AG09319 (cell line): ENCODE data around the gene MYO15A.

Experiments
- DNase-seq: peaks from one replicate; pipeline ENCODE4 v3.0.0-alpha.2; 2010; ENCODE audit warnings: low read depth; ENCODE audit errors: extremely low read depth
- CTCF ChIP-seq: IDR thresholded peaks from 2 replicates; pipeline ENCODE4 v1.5.1; 2011; ENCODE audit warnings: low read depth, mild to moderate bottlenecking, inconsistent platforms, low read length, moderate library complexity

Gene MYO15A

GRCh38 chr17:18087610-18088491 is 20.7 kb upstream of the MYO15A start, which contains the start of gene DRG2:
DRG2 (plus strand) TSS chr17:18087948; CDS start chr17:18088024, 76 bp downstream.
- TF ChIP-seq CTCF = peak; percentile 18
- peak; percentile 79 for DNase-seq

GRCh38 chr17:18089613-18090012 is 18.9 kb upstream of the MYO15A start:
- DNase-seq = no peak
- no peak for TF ChIP-seq CTCF

- no peak for DNase-seq
- TF ChIP-seq CTCF = peak; percentile 37
Observed at GRCh38 chr17:18093616-18094408, 14.7 kb upstream of the MYO15A start.

- no peak for DNase-seq
- TF ChIP-seq CTCF = no peak
Observed at GRCh38 chr17:18094409-18094807, 14.1 kb upstream of the MYO15A start.

DNA sequence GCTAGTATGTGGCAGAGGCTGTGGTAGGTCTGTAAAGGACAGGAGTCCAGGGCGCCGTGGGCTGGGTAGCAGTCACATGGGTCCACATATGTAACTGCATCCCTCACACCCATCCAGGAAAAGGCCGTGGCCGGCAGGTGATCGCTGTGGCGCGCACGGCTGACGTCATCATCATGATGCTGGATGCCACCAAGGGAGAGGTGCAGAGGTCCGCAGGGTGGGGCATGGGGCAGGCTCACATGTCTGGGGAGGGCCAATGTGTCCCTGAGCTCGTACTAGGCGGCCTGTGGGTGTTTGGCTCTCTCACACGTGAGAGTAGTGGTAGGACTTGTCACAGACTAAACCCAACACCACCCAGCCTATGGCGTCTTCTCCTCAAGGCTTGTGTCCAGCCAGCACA is 9.0 kb upstream of the MYO15A start:
- TF ChIP-seq CTCF = no peak
- no peak for DNase-seq

DNA sequence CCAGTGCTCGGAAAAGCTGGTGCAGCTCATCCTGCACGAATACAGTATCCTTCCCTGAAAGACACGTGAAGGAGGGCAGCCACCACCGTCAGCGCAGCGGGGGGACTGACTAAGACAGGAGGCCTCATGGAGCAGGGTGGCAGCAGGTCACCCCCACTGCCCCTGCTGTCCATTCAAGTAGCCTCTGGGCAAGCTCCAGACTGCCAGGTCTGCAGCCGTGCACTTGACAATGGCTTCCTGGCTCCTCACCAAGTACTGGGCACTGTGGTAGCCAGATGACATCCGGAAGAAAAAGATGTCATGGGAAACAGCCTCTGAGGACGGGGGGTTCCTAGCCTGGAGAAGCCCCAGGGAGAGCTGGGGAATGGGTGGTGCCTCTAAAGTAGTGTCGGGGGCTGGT is 7.9 kb upstream of the MYO15A start:
- no peak for DNase-seq
- TF ChIP-seq CTCF = no peak

- no peak for DNase-seq
- no peak for TF ChIP-seq CTCF
Observed at GRCh38 chr17:18101828-18102227, 6.7 kb upstream of the MYO15A start.
